Glutamatergic neuron (in vitro differentiated cells): ENCODE data around the gene PPFIBP2. TPM values are rescaled to one million over a fixed set of nuclear protein-coding genes. Genes with fewer than 3 reads are reported as not detected.

Source experiments
- DNase-seq: peaks from one replicate; pipeline ENCODE4 v3.0.0; 2022
- H3K27ac Mint-ChIP-seq: one replicate; pipeline ENCODE4 v1.8.0; 2020; ENCODE audit warnings: mild to moderate bottlenecking, mixed read lengths, inconsistent platforms; ENCODE audit not compliant: unreplicated experiment
- H3K27me3 Mint-ChIP-seq: one replicate; pipeline ENCODE4 v1.8.0; 2020; ENCODE audit warnings: mild to moderate bottlenecking, moderate library complexity, mixed read lengths, inconsistent platforms; ENCODE audit not compliant: unreplicated experiment
- H3K36me3 Mint-ChIP-seq: one replicate; pipeline ENCODE4 v1.8.0; 2020; ENCODE audit warnings: mild to moderate bottlenecking, mixed read lengths, inconsistent platforms; ENCODE audit not compliant: unreplicated experiment
- H3K4me1 Mint-ChIP-seq: one replicate; pipeline ENCODE4 v1.8.0; 2020; ENCODE audit warnings: mild to moderate bottlenecking, low read depth, mixed read lengths, inconsistent platforms; ENCODE audit not compliant: unreplicated experiment
- H3K4me3 Mint-ChIP-seq: one replicate; pipeline ENCODE4 v1.8.0; 2020; ENCODE audit warnings: mild to moderate bottlenecking, mixed read lengths, inconsistent platforms; ENCODE audit not compliant: unreplicated experiment
- H3K9me3 Mint-ChIP-seq: one replicate; pipeline ENCODE4 v1.8.0; 2020; ENCODE audit warnings: mild to moderate bottlenecking, moderate library complexity, mixed read lengths, inconsistent platforms; ENCODE audit not compliant: unreplicated experiment
- total RNA-seq: library from RNA; stranded (reverse); fragmentation: NEBNext Ultra II Directional; extraction: Animal tissue kit (Norgen Biotek cat#: 25700); gene quantifications from one replicate; pipeline ENCODE4 v1.2.1, GENCODE V29; 2021; ENCODE audit not compliant: unreplicated experiment
- TF ChIP-seq, protein P1 (sequence below): fragments of 200-600 bp; sonication (generic); IDR thresholded peaks from one replicate; pipeline ENCODE4 v1.5.0; 2021; ENCODE audit not compliant: partially characterized antibody, unreplicated experiment

Gene PPFIBP2
- total RNA-seq, 1 donor from 2014 or later, result 1.5 TPM

DNA sequence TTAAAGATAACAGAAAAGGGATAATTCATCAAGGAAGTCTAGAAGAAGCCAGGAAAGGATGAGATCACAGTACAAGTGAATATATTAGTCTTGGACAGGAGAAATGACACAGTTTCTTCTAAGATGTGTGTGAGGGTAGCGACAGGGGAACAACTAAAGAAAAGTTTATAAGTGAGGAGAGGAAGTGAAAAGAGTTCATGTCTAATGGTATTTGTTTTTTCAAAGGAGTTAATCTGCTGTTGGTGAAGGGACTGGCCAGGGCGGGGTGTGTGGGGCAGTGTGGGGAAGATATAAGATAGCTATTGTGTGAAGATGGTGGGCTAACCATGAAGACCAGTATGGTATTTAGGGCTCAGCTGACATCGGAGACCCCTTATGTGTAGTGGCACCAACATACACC is 7.6 kb upstream of the PPFIBP2 start:
- TF ChIP-seq, protein P1, sequence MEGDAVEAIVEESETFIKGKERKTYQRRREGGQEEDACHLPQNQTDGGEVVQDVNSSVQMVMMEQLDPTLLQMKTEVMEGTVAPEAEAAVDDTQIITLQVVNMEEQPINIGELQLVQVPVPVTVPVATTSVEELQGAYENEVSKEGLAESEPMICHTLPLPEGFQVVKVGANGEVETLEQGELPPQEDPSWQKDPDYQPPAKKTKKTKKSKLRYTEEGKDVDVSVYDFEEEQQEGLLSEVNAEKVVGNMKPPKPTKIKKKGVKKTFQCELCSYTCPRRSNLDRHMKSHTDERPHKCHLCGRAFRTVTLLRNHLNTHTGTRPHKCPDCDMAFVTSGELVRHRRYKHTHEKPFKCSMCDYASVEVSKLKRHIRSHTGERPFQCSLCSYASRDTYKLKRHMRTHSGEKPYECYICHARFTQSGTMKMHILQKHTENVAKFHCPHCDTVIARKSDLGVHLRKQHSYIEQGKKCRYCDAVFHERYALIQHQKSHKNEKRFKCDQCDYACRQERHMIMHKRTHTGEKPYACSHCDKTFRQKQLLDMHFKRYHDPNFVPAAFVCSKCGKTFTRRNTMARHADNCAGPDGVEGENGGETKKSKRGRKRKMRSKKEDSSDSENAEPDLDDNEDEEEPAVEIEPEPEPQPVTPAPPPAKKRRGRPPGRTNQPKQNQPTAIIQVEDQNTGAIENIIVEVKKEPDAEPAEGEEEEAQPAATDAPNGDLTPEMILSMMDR, result no peak
- no peak for DNase-seq
- no peaks in the 10 kb centered on the region for H3K36me3 Mint-ChIP-seq

DNA sequence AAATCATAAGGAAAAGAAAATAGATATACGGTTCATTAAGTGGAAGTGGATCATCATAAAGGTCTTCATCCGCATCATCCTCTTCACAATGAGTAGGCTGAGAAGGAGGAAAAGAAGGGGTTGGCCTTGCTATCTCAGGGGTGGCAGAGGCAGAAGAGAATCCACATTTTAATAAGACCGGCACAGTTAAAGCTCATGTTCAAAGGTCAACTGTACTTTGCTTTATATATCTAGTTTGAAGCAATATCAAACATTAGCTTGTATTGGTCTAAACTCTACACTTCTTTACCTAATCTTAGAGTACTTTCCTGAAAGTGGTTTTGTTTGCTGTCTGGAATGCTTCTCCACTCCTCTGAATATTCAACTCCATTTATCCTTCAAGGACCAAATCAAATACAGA is 5.7 kb upstream of the PPFIBP2 start:
- TF ChIP-seq, protein P1, result no peak
- peaks cover under 1% of the 10 kb centered on the region for H3K9me3 Mint-ChIP-seq
- DNase-seq, result no peak
- H3K27me3 Mint-ChIP-seq, result peaks cover 2% of the 10 kb centered on the region
- H3K4me3 Mint-ChIP-seq, result no peak overlapping the region
- no peak overlapping the region for H3K27ac Mint-ChIP-seq
- no peaks in the 10 kb centered on the region for H3K4me1 Mint-ChIP-seq
- no peaks in the 10 kb centered on the region for H3K36me3 Mint-ChIP-seq

More for the DNA sequence above, 7.6 kb upstream of the PPFIBP2 start:
- no peaks in the 10 kb centered on the region for H3K4me1 Mint-ChIP-seq
- no peaks in the 10 kb centered on the region for H3K27me3 Mint-ChIP-seq
- H3K9me3 Mint-ChIP-seq, result no peaks in the 10 kb centered on the region
- H3K4me3 Mint-ChIP-seq, result no peak overlapping the region
- no peak overlapping the region for H3K27ac Mint-ChIP-seq

DNA sequence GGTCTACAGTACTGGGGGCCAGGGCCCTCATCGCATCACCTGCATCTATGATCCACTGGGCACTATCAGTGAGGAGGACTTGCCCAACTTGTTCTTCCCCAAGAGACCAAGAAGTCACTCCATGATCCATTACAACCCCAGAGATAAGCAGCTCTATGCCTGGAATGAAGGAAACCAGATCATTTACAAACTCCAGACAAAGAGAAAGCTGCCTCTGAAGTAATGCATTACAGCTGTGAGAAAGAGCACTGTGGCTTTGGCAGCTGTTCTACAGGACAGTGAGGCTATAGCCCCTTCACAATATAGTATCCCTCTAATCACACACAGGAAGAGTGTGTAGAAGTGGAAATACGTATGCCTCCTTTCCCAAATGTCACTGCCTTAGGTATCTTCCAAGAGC is 3.8 kb upstream of the PPFIBP2 start:
- no peak overlapping the region for H3K4me3 Mint-ChIP-seq

DNA sequence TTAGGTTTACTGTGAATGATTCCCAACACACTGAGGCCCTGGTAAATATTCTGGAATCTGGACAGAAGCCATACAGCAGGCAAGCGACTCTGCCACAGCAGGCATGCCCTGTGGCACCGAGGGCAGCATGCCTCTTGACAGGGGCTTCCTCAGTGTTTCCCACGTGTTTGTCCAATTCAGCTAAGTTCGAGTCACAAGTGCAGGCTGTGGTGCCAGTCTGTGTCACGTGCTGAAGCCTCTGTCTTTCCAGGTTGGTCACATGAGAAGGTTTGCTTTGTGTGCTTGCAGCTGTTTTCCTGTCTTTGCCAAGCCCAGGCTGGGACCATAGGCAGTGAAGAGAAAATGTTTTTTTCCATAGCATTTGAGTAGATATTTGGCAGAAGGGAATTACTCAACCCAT is 2.4 kb upstream of the PPFIBP2 start:
- Mint-ChIP-seq H3K27me3 (peaks cover 4% of the 10 kb centered on the region), H3K27ac (no peak overlapping the region), H3K9me3 (peaks cover 3% of the 10 kb centered on the region), H3K36me3 (no peaks in the 10 kb centered on the region), H3K4me3 (no peak overlapping the region), H3K4me1 (no peaks in the 10 kb centered on the region)
- TF ChIP-seq, protein P1, result no peak
- DNase-seq, result no peak

More for the DNA sequence above, 3.8 kb upstream of the PPFIBP2 start:
- Mint-ChIP-seq H3K4me1 (no peaks in the 10 kb centered on the region), H3K27ac (no peak overlapping the region), H3K27me3 (peaks cover 4% of the 10 kb centered on the region), H3K36me3 (no peaks in the 10 kb centered on the region), H3K9me3 (peaks cover 3% of the 10 kb centered on the region)
- TF ChIP-seq, protein P1, result no peak
- no peak for DNase-seq

DNA sequence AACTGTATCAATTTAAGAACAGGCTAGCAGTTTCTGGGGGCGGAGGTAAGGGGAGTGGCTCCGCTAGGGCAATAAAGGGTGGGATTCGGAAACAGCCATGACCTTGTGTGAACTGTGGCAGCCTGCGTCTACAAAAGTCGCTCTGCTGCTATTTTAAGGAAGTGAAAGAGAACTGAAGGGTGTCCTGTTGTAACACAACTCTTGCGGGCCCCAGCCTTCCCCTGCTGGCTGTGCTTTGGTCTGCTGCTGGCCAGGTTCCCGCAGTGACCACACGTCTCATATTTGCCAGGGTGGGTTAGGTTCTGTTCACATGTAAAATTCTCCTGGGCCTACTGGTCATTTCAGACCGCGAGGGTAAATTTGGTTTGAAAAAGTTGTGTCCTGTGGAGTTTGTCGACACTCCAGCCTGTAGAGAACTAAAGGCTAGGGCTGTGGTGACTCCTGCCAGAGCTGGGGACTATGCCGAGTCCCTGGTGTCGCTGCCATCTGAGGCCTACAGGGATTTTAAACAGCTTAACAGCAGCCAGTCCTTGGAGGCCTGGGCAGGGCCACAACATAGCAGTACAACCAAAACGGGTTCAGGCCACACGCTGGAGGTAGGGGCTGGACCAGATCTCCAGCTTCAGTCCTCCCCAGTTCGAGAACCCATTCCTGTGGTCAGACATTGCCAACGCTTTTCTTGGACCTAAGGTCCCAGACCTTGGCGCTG is 1.1 kb upstream of the PPFIBP2 start:
- TF ChIP-seq, protein P1, result no peak
- Mint-ChIP-seq H3K9me3 (peaks cover 3% of the 10 kb centered on the region), H3K4me3 (peak overlapping the region; percentile 88), H3K27me3 (peaks cover 6% of the 10 kb centered on the region), H3K27ac (no peak overlapping the region), H3K4me1 (no peaks in the 10 kb centered on the region), H3K36me3 (no peaks in the 10 kb centered on the region)
- DNase-seq, result no peak
